ENCODE results near the gene BACE2. TPM values are rescaled to one million over a fixed set of nuclear protein-coding genes. Genes with fewer than 3 reads are reported as not detected.

Gene BACE2
- total and polyA plus RNA-seq, 2 experiments from 2014 or later = 28.4 to 37.0 TPM

DNA sequence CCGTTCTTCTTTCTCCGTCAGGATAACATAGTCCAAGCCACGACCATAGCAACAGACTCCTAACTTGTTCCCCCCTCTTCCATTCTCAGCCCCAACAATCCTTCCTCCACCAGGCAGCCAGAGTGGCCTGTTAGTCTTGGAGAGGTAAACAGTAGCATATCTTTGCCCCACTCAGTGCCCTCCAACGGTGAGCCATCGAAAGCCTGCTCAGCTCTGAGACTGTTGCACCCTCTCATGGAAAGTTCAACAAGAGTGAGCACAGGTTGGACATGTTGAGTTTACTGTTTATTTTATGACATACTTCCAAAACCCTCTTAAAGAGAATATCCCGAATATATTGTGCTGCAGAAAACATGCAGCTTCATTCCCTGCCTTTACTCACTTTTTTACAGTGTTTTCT, 30.1 kb upstream of the BACE2 start:
- Histone ChIP-seq H3K4me2 (no peak overlapping the region), H3K27me3 (no peaks in the 10 kb centered on the region), H3K9me2 (replicated peaks; ENCODE audit: insufficient read depth) (no peaks in the 10 kb centered on the region), H2AFZ (no peak overlapping the region), H3K4me1 (ENCODE audit: insufficient read depth) (no peaks in the 10 kb centered on the region), H3K9me3 (ENCODE audit: low read depth) (no peaks in the 10 kb centered on the region), H3K4me3 (no peak overlapping the region), H3K36me3 (replicated peaks; ENCODE audit: insufficient read depth, low read depth) (no peaks in the 10 kb centered on the region), H3K27ac (no peak overlapping the region), H4K20me1 (ENCODE audit: insufficient read depth, poor library complexity, severe bottlenecking) (no peaks in the 10 kb centered on the region), H3K79me2 (no peaks in the 10 kb centered on the region)
- WGBS (ENCODE audit: low lambda C conversion rate, missing lambda C conversion rate) = 86% methylated on average over 6 of the region's 6 CpGs
- DNase-seq (ENCODE audit: low spot score) = no peak
- TF ChIP-seq, protein P1, sequence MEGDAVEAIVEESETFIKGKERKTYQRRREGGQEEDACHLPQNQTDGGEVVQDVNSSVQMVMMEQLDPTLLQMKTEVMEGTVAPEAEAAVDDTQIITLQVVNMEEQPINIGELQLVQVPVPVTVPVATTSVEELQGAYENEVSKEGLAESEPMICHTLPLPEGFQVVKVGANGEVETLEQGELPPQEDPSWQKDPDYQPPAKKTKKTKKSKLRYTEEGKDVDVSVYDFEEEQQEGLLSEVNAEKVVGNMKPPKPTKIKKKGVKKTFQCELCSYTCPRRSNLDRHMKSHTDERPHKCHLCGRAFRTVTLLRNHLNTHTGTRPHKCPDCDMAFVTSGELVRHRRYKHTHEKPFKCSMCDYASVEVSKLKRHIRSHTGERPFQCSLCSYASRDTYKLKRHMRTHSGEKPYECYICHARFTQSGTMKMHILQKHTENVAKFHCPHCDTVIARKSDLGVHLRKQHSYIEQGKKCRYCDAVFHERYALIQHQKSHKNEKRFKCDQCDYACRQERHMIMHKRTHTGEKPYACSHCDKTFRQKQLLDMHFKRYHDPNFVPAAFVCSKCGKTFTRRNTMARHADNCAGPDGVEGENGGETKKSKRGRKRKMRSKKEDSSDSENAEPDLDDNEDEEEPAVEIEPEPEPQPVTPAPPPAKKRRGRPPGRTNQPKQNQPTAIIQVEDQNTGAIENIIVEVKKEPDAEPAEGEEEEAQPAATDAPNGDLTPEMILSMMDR (IDR thresholded peaks at IDR 0.05; ENCODE audit: poor library complexity) = no peak
- TF ChIP-seq EZH2phosphoT487 (IDR thresholded peaks at IDR 0.05; ENCODE audit: low read depth, severe bottlenecking, unreplicated experiment) (no peak), EZH2 (IDR thresholded peaks at IDR 0.05; ENCODE audit: borderline replicate concordance) (no peak)

DNA sequence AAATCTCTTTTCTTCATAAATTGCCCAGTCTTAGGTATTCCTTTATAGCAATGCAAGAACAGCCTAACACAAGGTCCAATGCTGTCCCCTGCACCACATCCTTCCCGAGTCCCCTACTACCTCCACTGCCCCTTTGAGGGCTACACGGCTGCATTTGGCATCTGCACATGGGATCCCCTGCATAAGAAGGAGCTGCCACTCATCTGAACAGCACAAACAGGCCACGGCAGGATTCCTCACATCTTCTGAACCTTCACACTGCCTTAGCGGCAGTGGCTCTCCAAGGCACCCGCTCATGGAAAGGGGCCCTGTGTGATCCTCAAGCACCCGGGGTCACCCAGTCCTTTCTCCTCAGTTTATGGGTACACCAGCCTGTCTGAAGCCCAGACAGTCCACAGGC, 29.2 kb upstream of the BACE2 start:
- Histone ChIP-seq H2AFZ (no peak overlapping the region), H3K4me3 (no peak overlapping the region), H3K9me3 (ENCODE audit: low read depth) (no peaks in the 10 kb centered on the region), H4K20me1 (ENCODE audit: insufficient read depth, poor library complexity, severe bottlenecking) (no peaks in the 10 kb centered on the region), H3K79me2 (no peaks in the 10 kb centered on the region), H3K27ac (no peak overlapping the region), H3K9me2 (replicated peaks; ENCODE audit: insufficient read depth) (no peaks in the 10 kb centered on the region), H3K4me2 (no peak overlapping the region), H3K4me1 (ENCODE audit: insufficient read depth) (no peaks in the 10 kb centered on the region), H3K36me3 (replicated peaks; ENCODE audit: insufficient read depth, low read depth) (no peaks in the 10 kb centered on the region), H3K27me3 (no peaks in the 10 kb centered on the region)
- DNase-seq (ENCODE audit: low spot score) = no peak
- TF ChIP-seq EZH2phosphoT487 (IDR thresholded peaks at IDR 0.05; ENCODE audit: low read depth, severe bottlenecking, unreplicated experiment) (no peak), EZH2 (IDR thresholded peaks at IDR 0.05; ENCODE audit: borderline replicate concordance) (no peak)
- TF ChIP-seq, protein P1 (IDR thresholded peaks at IDR 0.05; ENCODE audit: poor library complexity) = no peak
- WGBS (ENCODE audit: low lambda C conversion rate, missing lambda C conversion rate) = 97% methylated on average over 6 of the region's 6 CpGs

DNA sequence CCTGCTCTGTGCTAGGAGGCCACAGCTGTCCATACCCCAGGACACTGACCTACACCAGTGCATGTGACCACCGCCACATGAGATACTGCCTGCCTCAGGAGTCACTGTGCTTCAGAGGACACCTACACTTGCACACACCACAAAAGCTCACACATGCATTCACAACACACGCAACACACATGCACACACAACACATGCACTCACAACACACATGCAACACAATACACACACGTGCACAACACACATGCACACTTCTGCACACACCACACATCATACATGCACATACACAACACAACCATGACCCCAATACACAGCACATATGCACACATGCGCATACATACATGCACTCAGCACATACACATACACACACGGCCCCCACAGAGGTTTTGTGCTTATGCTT, 28.7 kb upstream of the BACE2 start:
- Histone ChIP-seq H3K4me2 (no peak overlapping the region), H3K4me1 (ENCODE audit: insufficient read depth) (no peaks in the 10 kb centered on the region), H3K36me3 (replicated peaks; ENCODE audit: insufficient read depth, low read depth) (no peaks in the 10 kb centered on the region), H3K27me3 (no peaks in the 10 kb centered on the region), H3K9me2 (replicated peaks; ENCODE audit: insufficient read depth) (no peaks in the 10 kb centered on the region), H3K27ac (no peak overlapping the region), H2AFZ (no peak overlapping the region), H3K79me2 (no peaks in the 10 kb centered on the region), H3K4me3 (no peak overlapping the region), H4K20me1 (ENCODE audit: insufficient read depth, poor library complexity, severe bottlenecking) (no peaks in the 10 kb centered on the region), H3K9me3 (ENCODE audit: low read depth) (no peaks in the 10 kb centered on the region)
- TF ChIP-seq, protein P1 (IDR thresholded peaks at IDR 0.05; ENCODE audit: poor library complexity) = no peak
- TF ChIP-seq EZH2 (IDR thresholded peaks at IDR 0.05; ENCODE audit: borderline replicate concordance) (no peak), EZH2phosphoT487 (IDR thresholded peaks at IDR 0.05; ENCODE audit: low read depth, severe bottlenecking, unreplicated experiment) (no peak)
- WGBS (ENCODE audit: low lambda C conversion rate, missing lambda C conversion rate) = 86% methylated on average over 5 of the region's 5 CpGs
- DNase-seq (ENCODE audit: low spot score) = no peak

DNA sequence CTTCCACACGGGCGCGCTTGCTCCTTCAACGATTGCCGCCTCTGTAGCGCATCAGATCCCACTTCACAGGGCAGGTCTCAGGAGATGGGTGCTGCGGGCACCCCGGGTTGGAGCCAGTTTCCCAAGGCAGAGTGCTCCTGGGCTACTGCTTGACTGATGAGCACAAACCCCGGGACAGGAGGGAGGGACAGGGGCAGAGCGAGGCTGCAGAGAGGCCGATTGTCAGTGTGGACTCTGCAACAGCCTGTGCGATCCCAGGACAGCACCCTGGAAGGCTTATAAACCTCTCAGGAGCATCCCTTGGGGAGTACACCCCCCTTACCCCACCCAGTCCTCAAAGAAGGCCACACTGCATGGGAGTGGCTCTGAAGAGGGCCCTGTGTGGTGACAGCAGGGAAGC, 28.0 kb upstream of the BACE2 start:
- no peak overlapping the region for H2AFZ ChIP-seq
- 93% methylated on average over 12 of the region's 12 CpGs for WGBS (ENCODE audit: low lambda C conversion rate, missing lambda C conversion rate)
- no peaks in the 10 kb centered on the region for H4K20me1 ChIP-seq (ENCODE audit: insufficient read depth, poor library complexity, severe bottlenecking)
- H3K9me3 ChIP-seq (ENCODE audit: low read depth) = no peaks in the 10 kb centered on the region
- H3K27me3 ChIP-seq = no peaks in the 10 kb centered on the region
- H3K4me2 ChIP-seq = no peak overlapping the region
- TF ChIP-seq, protein P1 (IDR thresholded peaks at IDR 0.05; ENCODE audit: poor library complexity) = no peak
- TF ChIP-seq EZH2phosphoT487 (IDR thresholded peaks at IDR 0.05; ENCODE audit: low read depth, severe bottlenecking, unreplicated experiment) (no peak), EZH2 (IDR thresholded peaks at IDR 0.05; ENCODE audit: borderline replicate concordance) (no peak)
- no peaks in the 10 kb centered on the region for H3K4me1 ChIP-seq (ENCODE audit: insufficient read depth)
- no peak overlapping the region for H3K4me3 ChIP-seq
- DNase-seq (ENCODE audit: low spot score) = no peak
- H3K79me2 ChIP-seq = no peaks in the 10 kb centered on the region
- no peak overlapping the region for H3K27ac ChIP-seq
- no peaks in the 10 kb centered on the region for H3K9me2 ChIP-seq (replicated peaks; ENCODE audit: insufficient read depth)
- H3K36me3 ChIP-seq (replicated peaks; ENCODE audit: insufficient read depth, low read depth) = no peaks in the 10 kb centered on the region
